ENCODE measurements around the gene ZNF121.
"Not testable (repeated sequence)": the region's sequence is repeated elsewhere in the genome, so short reads cannot be mapped to it uniquely, and the experiment has no call there.

GRCh38 chr19:9541281-9541680, 43.0 kb downstream of the ZNF121 start:
- not testable (repeated sequence) for TF ChIP-seq POLR2A (IDR thresholded peaks at IDR 0.05; ENCODE audit: extremely low read depth, insufficient read length); MYC (IDR thresholded peaks at IDR 0.05; ENCODE audit: low read depth, low read length)
- TF ChIP-seq, protein P1, sequence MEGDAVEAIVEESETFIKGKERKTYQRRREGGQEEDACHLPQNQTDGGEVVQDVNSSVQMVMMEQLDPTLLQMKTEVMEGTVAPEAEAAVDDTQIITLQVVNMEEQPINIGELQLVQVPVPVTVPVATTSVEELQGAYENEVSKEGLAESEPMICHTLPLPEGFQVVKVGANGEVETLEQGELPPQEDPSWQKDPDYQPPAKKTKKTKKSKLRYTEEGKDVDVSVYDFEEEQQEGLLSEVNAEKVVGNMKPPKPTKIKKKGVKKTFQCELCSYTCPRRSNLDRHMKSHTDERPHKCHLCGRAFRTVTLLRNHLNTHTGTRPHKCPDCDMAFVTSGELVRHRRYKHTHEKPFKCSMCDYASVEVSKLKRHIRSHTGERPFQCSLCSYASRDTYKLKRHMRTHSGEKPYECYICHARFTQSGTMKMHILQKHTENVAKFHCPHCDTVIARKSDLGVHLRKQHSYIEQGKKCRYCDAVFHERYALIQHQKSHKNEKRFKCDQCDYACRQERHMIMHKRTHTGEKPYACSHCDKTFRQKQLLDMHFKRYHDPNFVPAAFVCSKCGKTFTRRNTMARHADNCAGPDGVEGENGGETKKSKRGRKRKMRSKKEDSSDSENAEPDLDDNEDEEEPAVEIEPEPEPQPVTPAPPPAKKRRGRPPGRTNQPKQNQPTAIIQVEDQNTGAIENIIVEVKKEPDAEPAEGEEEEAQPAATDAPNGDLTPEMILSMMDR (IDR thresholded peaks at IDR 0.05; ENCODE audit: low read depth, low read length) = not testable (repeated sequence)

Data from NB4 (cell line).